NCI-H1092 treated with DMSO at 0.1 percent for 48 hours (cell line): ENCODE measurements around the gene ALDH5A1.

Source experiments
- DNase-seq: peaks from one replicate; lab custom pipeline; 2025; lab: John Stamatoyannopoulos, UW

ALDH5A1 gene

DNA sequence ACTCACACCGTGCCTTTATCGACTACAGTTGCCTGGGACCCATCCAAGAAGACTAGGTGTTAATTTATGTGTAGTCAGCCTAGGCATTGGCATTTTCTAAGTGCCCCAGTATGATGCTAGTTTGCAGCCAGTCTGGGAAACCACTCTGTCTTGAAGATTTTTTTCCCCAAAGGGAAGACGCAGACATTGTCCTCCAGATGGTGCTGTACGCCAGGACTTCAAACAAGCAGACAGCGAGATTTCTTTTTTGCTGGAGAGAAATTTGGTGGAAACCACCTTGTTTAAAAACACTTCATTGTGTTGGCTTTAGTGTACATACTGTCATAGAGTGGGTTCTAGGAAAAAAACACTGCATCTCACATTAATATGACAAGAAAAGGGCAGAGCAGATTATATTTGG, 30.0 kb downstream of the ALDH5A1 start:
- peak; percentile 40 for DNase-seq

DNA sequence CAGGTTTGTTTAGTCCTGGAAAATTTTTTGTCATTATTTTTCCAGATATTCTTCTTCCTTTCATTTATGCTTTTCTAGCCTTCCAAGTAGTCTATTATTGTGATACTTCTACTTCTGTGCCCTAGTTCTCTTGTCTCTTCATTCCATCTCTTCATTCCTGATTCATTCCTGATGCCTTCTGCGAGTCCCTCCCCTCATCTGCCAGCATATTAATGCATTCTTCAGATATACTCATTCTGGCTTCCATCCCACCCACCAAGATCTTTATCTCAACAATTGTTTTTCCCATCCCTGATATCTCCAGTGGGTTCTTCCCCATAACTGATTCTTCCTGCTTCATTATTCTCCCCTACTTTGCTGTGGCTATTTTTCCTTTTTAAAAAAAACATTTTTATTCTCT, 35.2 kb downstream of the ALDH5A1 start:
- DNase-seq = no peak

DNA sequence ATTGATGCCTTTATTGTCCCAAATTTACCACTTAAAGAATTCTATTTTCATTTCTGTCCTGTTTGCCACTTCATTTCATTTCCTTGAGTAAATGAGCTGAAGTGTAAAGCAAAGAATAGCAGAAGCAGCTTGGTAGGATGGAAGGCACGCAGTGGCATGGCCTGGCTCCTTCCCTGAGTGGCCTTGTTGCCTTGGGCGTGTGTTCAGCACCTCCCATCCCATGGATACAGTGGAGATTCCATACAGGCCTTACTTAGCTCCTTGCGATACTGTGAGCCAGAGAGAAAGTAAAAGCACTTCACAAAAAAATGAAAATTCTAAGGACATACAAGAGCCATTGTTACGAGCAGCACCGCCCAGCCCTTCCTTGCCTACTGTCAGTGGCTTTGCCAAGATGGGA, 39.6 kb downstream of the ALDH5A1 start:
- DNase-seq = no peak

DNA sequence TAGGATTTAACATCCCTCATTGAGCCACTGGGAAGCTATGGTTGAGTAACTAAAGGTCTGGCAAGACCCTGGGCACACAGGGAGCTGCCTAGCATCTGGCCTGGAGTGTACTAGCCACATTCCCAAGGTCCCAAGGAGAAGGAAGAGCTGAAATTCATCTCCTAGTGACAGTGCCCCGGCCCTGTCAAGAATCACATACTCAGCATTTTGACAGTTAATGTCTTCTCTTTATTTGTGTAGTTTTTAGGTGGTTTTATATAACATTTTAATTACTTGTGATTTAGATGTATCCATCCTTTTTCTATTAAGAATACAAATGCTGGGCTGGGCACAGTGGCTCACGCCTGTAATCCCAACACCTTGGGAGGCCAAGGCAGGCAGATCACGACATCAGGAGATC, 40.4 kb downstream of the ALDH5A1 start:
- no peak for DNase-seq

DNA sequence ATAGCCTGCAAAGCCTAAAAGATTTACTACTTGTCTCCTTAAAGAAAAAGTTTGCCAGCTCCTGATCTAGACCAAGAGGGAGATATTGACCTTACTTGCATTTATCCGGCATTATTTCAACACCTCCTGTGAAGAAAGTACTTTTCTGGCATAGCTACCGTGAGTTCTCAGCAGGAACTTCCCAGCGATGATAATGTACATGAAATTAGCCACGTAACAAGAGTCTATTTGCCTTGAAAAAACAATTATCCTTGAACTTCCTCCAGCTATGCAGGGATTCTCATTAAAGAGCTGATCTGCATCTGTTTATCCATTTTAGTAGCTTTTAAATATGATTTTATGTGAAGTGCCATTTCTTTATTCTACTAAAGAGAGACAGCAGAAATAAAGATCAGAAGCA, 41.7 kb downstream of the ALDH5A1 start:
- DNase-seq = no peak

DNA sequence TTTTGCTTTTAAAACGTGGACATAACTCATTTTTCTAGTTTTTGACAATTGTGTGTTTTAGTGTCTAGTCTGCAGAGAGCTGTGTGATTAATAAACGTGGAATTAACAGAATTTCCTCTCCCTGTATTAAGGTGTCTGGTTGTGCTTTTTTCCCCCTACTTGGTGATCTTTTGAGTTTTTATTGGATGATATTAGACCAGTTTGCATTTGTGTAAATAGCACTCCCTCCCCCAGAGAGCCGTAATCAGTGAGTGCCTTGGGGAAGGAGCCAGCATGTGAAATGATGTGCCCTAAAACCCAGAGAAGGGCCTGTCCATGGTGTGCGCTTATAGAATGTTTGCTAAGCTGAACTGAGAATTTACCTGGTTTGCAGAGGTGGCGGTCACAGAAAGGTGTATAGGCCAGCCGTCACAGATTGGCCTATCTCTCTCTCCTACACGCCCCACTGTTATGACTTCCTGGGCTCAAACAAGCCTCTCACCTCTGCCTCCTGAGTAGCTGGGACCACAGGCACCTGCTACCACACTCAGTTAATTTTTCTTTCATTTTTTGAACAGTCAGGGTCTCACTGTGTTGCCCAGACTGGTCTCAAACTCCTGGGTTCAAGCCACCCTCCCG, 42.4 kb downstream of the ALDH5A1 start:
- DNase-seq = no peak

DNA sequence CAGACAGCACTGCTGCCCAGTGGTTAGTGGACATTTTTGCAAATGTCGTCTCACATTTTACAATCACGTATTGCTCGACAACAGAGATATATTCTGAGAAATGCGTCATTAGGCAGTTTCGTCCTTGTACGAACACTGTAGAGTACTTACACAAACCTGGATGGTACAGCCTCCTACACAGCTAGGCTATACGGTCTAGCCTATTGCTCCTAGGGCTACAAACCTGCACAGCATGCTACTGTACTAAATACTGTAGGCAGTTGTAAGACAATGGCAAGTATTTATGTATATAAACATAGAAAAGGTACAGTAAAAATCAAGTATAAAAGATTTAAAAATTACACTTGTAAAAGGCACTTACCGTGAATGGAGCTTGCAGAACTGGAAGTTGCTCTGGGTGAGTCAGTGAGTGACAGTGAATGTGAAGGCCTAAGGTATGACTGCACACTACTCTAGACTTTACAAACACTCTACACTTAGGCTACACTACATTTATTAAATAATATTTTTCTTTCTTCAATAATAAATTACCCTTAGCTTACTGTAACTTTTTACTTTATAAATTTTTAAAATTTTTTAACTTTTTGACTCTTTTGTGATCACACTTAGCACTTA, 43.1 kb downstream of the ALDH5A1 start:
- DNase-seq = no peak

DNA sequence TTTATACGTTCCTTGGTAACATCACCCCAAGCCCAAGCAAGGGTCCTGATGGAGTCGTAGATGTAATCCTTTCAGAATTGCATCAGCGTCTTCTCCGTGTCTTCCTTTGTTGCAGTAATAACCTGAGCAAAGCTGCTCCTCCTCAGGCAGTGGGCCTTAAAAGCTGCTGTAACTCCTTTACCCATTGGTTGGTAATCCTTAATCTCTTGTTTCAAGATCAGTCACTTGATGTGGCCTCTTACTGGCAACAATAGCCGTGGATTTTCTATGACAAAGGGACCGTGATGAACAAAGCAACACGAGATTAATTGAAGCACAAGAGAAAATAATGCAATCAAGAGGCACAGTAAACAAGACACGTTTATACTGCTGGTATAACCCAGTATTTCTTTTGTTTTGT, 44.6 kb downstream of the ALDH5A1 start:
- no peak for DNase-seq

DNA sequence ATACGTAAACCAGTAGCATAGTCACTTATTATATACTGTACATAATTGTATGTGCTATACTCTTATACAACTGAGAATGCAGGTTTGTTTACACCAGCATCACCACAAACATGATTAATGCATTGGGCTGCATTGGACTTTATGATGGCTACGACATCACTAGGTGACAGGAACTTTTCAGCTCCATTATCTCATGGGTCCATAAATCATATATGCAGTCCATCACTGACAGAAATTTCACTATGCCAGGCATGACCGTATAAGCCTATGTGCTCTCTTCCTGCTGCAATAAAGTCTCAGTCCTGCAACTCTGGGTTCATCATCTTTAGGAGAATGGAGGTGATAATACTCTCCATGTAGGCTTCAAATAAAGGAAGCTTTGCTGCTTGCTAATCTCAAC, 45.4 kb downstream of the ALDH5A1 start:
- no peak for DNase-seq

DNA sequence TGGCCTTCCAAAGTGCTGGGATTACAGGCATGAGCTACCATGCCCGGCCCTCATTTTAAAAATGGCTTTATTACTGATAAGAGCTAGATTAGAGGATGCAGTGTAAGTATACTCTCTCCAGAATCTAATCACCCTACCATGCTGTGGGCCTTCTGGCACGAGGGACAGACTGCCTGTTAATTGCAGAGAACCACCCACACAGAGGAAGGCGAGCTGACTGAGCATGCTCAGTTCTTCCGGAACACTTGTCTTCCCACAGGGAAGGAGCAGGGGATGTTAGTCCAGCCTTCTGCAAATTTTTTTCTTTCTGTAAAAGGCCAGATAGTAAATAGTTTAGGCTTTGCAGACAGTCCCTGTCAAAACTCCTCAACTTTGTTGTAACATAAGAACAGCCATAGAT, 48.9 kb downstream of the ALDH5A1 start:
- no peak for DNase-seq

DNA sequence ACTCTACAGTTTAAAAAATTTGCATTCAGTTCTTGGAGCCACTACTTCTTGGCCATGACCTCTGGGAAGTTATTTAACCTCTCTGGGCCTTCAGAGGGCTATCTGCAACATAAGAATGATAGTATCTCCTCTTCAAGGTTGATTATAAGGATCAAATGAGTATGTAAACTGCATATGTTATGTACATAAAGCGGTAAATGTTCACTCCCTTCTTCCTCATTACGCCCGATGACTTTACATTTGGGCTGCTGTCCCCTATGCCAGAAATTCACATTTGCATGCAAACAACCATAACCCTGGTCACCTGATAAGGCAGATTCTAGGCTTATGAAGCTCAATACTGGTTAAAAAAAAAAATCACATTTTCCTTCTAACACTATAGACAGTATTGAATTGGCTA, 50.4 kb downstream of the ALDH5A1 start:
- DNase-seq = no peak

DNA sequence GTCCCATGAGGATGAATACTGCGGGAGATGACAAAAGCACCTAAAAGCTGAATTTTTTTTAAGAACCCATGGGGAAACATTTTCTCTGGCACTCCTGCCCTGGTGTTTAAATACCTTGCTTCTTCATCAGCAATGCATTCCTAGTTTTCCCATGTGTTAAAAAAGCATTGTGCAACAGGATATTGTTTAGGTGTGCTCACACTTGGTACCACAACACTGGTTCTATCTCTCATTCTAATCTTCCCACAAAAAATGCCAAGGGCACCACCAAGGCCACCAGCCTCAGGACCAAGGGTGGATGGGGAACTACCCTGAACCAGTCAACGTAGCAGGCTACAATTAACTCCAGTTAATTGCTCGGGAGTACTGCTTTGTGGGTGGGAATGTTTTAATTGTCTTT, 50.9 kb downstream of the ALDH5A1 start:
- no peak for DNase-seq

DNA sequence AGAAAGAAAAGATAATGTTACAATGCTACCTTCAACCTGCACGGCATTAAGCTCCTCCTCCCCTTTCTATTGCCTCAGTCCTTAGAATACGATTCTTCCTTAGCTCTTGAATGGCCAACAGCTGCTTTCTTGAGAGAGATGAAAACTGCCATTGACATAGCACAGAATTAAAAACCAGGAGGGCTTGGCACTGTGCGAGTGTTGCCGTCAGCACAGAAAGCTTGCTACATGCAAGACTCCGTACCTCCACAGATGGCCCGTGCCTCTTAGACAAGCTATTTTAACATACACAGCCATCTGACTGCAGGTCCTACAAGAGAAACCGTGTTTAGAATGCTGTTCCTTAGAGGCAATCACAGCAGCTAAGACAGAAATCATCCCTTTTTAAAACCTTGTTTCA, 51.7 kb downstream of the ALDH5A1 start:
- DNase-seq = no peak

DNA sequence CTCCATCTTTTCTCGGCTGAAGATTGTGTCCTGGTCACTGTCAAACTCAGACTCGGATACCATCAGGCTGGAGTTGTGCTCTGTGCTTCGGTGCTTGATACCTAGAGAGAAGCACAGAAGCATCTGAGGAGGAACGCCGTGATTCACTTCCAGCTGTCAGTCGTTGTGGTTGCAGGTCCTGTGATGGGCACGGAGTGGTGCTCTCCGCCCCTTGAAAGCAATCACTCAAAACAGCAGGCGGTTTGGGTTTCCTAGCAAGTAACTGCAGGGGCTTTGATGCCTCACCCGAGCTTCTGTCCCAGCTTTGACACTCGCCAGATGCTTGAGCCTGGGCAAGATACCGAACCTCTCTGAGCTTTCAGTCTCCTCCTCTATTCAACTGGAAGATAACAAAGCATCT, 52.5 kb downstream of the ALDH5A1 start:
- no peak for DNase-seq

DNA sequence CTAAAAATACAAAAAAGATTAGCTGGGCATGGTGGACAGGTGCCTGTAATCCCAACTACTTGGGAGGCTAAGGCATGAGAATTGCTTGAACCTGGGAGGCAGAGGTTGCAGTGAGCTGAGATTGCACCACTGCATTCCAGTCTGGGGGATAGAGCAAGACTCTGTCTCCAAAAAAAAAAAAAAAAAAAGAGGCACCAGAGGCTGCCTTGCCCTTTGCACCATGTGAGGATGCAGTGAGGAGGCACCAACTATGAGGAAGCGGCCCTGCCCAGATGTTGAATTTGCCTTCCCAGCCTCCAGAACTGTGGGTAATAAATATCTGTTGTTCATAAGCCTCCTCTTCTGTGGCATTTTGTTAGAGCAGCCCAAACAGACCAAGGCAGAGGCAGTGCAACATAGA, 54.4 kb downstream of the ALDH5A1 start:
- DNase-seq = no peak

DNA sequence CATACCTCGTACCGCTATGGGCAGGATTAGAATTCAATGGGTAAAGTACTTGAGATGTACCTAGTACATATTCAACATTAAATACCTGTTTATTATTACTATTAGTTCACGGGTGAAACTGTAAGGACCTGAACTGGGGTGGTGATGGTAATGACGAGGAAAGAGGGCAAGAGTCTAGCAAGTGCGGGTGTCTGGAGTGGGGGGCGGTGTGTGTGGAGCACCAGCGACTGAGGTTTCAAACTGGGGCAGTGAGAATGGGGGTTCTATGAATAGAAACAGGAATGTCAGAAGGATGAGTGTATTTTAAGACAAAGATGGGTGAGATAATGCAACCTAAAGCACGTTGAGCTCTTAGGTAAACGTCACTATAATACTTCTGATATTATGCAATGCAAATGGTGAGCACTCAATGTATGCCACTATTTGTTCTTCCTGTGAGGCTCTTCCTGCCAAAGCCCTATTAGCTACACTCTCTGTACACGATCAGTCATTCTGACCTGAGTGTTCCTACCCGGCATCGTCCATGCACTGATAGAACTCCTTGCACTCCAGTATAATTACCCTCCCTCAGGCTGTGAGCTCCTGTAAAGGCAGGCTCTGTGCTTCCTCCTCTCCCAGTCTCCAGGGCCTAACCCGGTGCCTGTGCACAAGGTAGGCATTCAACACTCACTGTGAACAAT, 55.0 kb downstream of the ALDH5A1 start:
- no peak for DNase-seq

DNA sequence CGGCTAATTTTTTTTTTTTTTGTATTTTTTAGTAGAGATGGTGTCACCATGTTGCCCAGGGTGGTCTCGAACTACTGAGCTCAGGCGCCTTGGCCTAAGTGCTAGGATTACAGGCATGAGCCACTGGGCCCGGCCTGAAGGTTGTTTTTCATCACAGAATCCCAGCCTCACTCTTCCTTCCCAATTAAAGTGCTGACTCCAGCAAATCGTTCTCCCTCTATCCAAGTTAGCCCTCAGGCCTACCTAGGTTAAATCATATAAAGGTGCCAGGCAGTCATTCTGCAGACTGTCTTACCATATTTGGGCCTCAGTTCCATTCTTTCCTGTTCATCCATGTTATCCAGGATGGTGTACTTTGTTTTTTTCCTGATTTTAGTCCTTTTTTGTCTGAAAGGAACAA, 56.4 kb downstream of the ALDH5A1 start:
- no peak for DNase-seq

DNA sequence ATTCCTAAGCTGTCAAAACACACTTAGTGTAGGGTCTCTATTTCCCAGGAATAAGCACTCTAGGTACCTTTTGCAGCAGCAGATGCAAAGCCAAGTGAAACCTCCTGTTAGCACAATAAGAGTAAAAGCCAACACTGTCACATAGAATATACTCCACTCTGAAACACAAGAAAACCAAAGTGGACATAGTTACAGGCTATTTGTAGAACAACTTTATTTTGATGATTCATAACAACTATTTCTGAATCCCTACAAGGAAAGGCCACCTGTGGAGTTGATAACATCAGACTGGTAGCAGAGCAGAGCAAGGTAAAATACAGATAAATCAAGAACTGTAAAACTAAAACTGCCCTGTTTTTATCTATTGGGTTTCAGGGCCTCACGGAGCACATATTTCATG, 59.7 kb downstream of the ALDH5A1 start:
- no peak for DNase-seq

DNA sequence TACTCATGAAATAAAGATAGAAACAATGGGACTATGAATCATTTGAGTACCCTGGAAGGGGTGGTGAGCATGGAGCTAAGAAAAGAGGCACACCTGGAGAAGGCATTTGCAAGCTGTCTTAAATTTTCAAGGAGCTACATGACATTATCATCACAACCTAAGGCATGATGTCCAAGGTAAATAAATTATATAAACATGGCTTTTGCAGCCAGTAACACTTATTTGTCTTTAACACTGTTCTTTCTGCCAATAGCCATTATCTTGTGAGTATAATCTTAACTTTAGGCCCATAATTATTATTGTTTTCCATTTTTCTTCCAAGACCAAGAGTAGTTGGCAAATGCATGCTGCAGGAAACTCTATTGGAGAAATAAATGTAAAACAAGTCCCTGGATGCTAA, 63.7 kb downstream of the ALDH5A1 start:
- no peak for DNase-seq

DNA sequence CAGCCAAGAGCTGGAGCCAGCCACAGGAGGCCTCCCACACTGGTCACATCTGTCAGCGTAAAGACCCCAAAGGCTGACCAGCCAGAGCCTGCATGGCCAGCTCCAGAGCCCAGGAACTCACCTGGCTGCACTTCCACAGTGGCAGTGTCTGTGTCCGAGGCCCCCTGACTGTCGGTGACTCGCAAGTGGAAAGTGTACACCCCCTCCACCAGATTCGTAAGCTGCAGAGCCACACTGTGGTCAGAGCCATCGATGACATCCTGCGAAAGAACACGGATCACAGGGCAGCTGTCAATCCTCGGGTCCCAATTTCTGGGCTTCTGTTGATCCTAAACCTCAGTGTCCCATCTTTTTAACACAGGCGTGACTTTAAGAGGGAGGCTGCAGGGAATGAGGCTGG, 69.3 kb downstream of the ALDH5A1 start:
- DNase-seq = no peak

DNA sequence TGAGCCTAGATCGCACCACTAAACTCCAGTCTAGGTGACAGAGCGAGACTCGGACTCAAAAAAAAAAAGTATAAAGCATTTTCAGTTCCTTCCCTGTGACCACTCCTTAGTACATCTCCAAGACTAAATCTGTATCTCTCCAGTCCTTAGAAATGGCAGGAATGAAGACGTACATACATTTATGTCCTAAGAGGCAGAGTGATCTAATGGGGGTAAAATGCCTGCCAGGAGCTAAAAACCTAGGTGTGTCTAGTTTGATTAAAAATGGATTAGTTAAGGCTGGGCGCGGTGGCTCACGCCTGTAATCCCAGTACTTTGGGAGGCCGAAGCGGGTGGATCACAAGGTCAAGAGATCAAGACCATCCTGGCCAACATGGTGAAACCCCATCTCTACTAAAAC, 70.4 kb downstream of the ALDH5A1 start:
- no peak for DNase-seq

DNA sequence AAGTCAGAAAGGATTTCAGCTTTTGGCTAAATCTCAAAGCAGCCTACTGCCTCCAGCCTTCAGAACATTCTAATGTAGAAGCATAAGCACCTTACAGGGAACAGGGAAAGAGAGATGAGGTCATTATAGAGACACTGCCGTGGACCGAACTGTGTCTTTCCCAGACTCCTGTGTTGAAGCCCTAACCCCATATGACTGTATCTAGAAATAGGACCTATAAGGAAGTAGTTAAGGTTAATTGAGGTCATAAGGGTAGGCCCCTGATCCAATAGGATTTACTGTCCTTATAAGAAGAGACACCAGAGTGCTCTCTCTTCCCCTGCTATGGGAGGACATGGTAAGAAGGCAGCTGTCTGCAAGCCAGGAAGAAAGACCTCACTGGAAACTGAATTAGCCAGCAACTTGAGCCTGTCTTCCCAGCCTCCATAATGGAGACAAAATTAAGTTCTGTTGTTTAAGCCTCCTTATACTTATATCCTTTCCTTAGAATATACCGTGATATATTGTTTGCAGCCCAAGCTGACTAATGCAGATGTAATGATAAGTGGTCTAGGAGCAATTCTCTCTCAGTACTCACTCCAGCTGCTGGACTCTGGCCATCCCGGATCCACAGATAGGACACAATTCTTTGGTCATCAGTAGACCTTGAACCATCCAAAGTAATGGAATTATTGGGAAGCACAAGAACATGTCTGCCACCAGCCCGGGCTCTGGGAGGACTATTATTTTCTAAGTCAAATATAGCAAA, 71.4 kb downstream of the ALDH5A1 start:
- DNase-seq = no peak

DNA sequence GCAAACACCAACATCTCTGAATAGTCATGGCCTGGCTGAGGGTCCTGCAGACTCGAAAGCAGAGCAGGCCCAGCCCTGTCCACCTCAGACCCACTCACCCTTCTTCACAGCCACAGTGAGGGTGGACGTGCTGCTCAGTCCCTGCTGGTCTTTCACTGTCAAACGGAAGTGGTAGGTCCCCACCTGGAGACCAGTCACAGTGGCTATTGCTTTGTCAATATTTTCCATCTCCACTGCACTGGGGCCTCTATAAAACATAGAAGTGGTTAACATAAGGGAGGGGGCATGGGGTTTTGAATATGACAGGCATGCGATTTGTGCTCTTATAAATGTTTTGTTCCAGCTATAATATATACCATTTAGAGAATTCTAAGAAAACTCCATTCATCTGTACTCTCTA, 73.9 kb downstream of the ALDH5A1 start:
- peak; percentile 26 for DNase-seq
